H9 (cell line): ENCODE measurements around the gene XRRA1. TPM values are rescaled to one million over a fixed set of nuclear protein-coding genes. Genes with fewer than 3 reads are reported as not detected.
A peak's percentile ranks its signal among the peaks of the same experiment; 100 is the strongest.

Source experiments
- DNase-seq: peaks from one replicate; pipeline ENCODE4 v3.0.0-alpha.2; 2017
- H2AFZ ChIP-seq: one replicate; pipeline ENCODE4 v1.6.1; 2013; ENCODE audit warnings: mild to moderate bottlenecking, low read length, control low read depth, moderate library complexity
- H2AK5ac ChIP-seq: 2 replicates; pipeline ENCODE4 v1.6.1; 2013; ENCODE audit warnings: low read length, control low read depth, mixed read lengths; ENCODE audit not compliant: insufficient read length
- H2BK120ac ChIP-seq: one replicate; pipeline ENCODE4 v1.6.1; 2013; ENCODE audit warnings: low read depth, mild to moderate bottlenecking, low read length, control low read depth, inconsistent platforms; ENCODE audit not compliant: poor library complexity, severe bottlenecking
- H2BK12ac ChIP-seq: 2 replicates; pipeline ENCODE4 v1.6.1; 2013; ENCODE audit warnings: low read length, control low read depth, mixed read lengths, low read depth; ENCODE audit not compliant: insufficient read length
- H2BK15ac ChIP-seq: 2 replicates; pipeline ENCODE4 v1.6.1; 2013; ENCODE audit warnings: low read depth, low read length, control low read depth
- H2BK20ac ChIP-seq: one replicate; pipeline ENCODE4 v1.6.1; 2013; ENCODE audit warnings: low read depth, mild to moderate bottlenecking, low read length, control low read depth, inconsistent platforms; ENCODE audit not compliant: poor library complexity, severe bottlenecking
- H2BK5ac ChIP-seq: 2 replicates; pipeline ENCODE4 v1.6.1; 2013; ENCODE audit warnings: low read length, control low read depth, mixed read lengths; ENCODE audit not compliant: insufficient read length
- H3K14ac ChIP-seq: 2 replicates; pipeline ENCODE4 v1.6.1; 2013; ENCODE audit warnings: low read length, control low read depth; ENCODE audit not compliant: insufficient read depth
- H3K18ac ChIP-seq: 2 replicates; pipeline ENCODE4 v1.6.1; 2013; ENCODE audit warnings: low read depth, mild to moderate bottlenecking, mixed read lengths, low read length, control low read depth; ENCODE audit not compliant: insufficient read length
- H3K23ac ChIP-seq: 2 replicates; pipeline ENCODE4 v1.6.1; 2013; ENCODE audit warnings: low read length, control low read depth, mixed read lengths, low read depth; ENCODE audit not compliant: insufficient read length
- H3K23me2 ChIP-seq: 2 replicates; pipeline ENCODE4 v1.6.1; 2013; ENCODE audit warnings: low read depth, mild to moderate bottlenecking, mixed read lengths, low read length, control low read depth; ENCODE audit not compliant: insufficient read length, poor library complexity, severe bottlenecking
- H3K27ac ChIP-seq: 2 replicates; pipeline ENCODE4 v1.5.1; 2013; ENCODE audit warnings: low read length, control low read depth, mixed read lengths, low read depth; ENCODE audit not compliant: insufficient read length
- H3K27me3 ChIP-seq: 2 replicates; pipeline ENCODE4 v1.6.1; 2013; ENCODE audit warnings: low read length, control low read depth, inconsistent platforms; ENCODE audit not compliant: insufficient read depth
- H3K4ac ChIP-seq: 2 replicates; pipeline ENCODE4 v1.6.1; 2013; ENCODE audit warnings: low read depth, mild to moderate bottlenecking, control low read depth, inconsistent platforms, low read length, moderate library complexity
- H3K4me1 ChIP-seq: 2 replicates; pipeline ENCODE4 v1.6.1; 2013; ENCODE audit warnings: low read length, control low read depth, inconsistent platforms; ENCODE audit not compliant: insufficient read depth
- H3K4me2 ChIP-seq: 2 replicates; pipeline ENCODE4 v1.6.1; 2013; ENCODE audit warnings: low read length, control low read depth, mixed read lengths; ENCODE audit not compliant: insufficient read length, insufficient read depth
- H3K56ac ChIP-seq: 2 replicates; pipeline ENCODE4 v1.6.1; 2013; ENCODE audit warnings: low read depth, mild to moderate bottlenecking, mixed read lengths, low read length, control low read depth; ENCODE audit not compliant: insufficient read length
- H3K79me1 ChIP-seq: 2 replicates; pipeline ENCODE4 v1.6.1; 2013; ENCODE audit warnings: low read depth, mild to moderate bottlenecking, moderate library complexity, low read length, control low read depth, inconsistent platforms; ENCODE audit not compliant: insufficient read depth, poor library complexity, severe bottlenecking
- H3K79me2 ChIP-seq: 2 replicates; pipeline ENCODE4 v1.6.1; 2013; ENCODE audit warnings: low read length, control low read depth, inconsistent platforms; ENCODE audit not compliant: insufficient read depth
- H3K9ac ChIP-seq: 2 replicates; pipeline ENCODE4 v1.6.1; 2013; ENCODE audit warnings: low read length, control low read depth, mixed read lengths; ENCODE audit not compliant: insufficient read length; ENCODE audit errors: extremely low read depth
- H3K9me3 ChIP-seq: one replicate; pipeline ENCODE4 v1.6.1; 2013; ENCODE audit warnings: low read depth, low read length, inconsistent platforms; ENCODE audit not compliant: control insufficient read depth
- H3T11ph ChIP-seq: one replicate; pipeline ENCODE4 v1.6.1; 2013; ENCODE audit warnings: mild to moderate bottlenecking, low read length, control low read depth, inconsistent platforms
- H4K20me1 ChIP-seq: one replicate; pipeline ENCODE4 v1.6.1; 2013; ENCODE audit not compliant: control insufficient read depth, insufficient read length, insufficient read depth
- H4K5ac ChIP-seq: 2 replicates; pipeline ENCODE4 v1.6.1; 2013; ENCODE audit warnings: low read depth, mild to moderate bottlenecking, mixed read lengths, low read length, control low read depth; ENCODE audit not compliant: insufficient read length
- H4K8ac ChIP-seq: replicated peaks from 2 replicates; pipeline ENCODE4 v1.6.1; 2013; ENCODE audit warnings: low read length, control low read depth, mixed read lengths, low read depth; ENCODE audit not compliant: insufficient read length
- H4K91ac ChIP-seq: 2 replicates; pipeline ENCODE4 v1.6.1; 2013; ENCODE audit warnings: low read depth, mild to moderate bottlenecking, moderate library complexity, mixed read lengths, low read length, control low read depth; ENCODE audit not compliant: insufficient read length
- H3K27ac Mint-ChIP-seq, 3 experiments: 2 replicates in 2 of 3; 3 replicates in 1 of 3; pipeline ENCODE4 v1.8.0; 2020 to 2021; ENCODE audit warnings: mixed read lengths in 3 of 3, mild to moderate bottlenecking in 1 of 3, moderate library complexity in 1 of 3
- H3K27me3 Mint-ChIP-seq: 2 replicates; pipeline ENCODE4 v1.8.0; 2021; ENCODE audit warnings: low read depth, mild to moderate bottlenecking, moderate library complexity, mixed read lengths
- H3K36me3 Mint-ChIP-seq, 3 experiments: 2 replicates in 2 of 3; 3 replicates in 1 of 3; pipeline ENCODE4 v1.8.0; 2020 to 2021; ENCODE audit warnings: low read depth in 3 of 3, mixed read lengths in 3 of 3; ENCODE audit not compliant: insufficient read depth in 1 of 3
- H3K4me1 Mint-ChIP-seq, 2 experiments: 2 replicates each; pipeline ENCODE4 v1.8.0; 2020; ENCODE audit warnings: mixed read lengths in 2 of 2
- H3K4me3 Mint-ChIP-seq, 2 experiments: 2 replicates in 1 of 2; 3 replicates in 1 of 2; pipeline ENCODE4 v1.8.0; 2020 to 2021; ENCODE audit warnings: mild to moderate bottlenecking in 2 of 2, mixed read lengths in 2 of 2, moderate library complexity in 1 of 2
- H3K9me3 Mint-ChIP-seq, 2 experiments: 2 replicates in 1 of 2; 3 replicates in 1 of 2; pipeline ENCODE4 v1.8.0; 2020; ENCODE audit warnings: mild to moderate bottlenecking in 2 of 2, mixed read lengths in 2 of 2, moderate library complexity in 1 of 2
- CTCF ChIP-seq: fragments of 200-600 bp; sonication (generic); conservative IDR thresholded peaks from 3 replicates; pipeline ENCODE4 v1.8.0; 2021; ENCODE audit warnings: antibody characterized with exemption, mild to moderate bottlenecking
- WGBS: extraction: QIAGEN DNeasy Blood & Tissue Kit; methylation state at CpG from one replicate; pipeline ENCODE4 v1.1.7; 2013; ENCODE audit warnings: missing lambda C conversion rate, low lambda C conversion rate, mixed read lengths; ENCODE audit not compliant: insufficient read length; ENCODE audit errors: extremely low coverage; 5-methylcytosine and 5-hydroxymethylcytosine counted together
- total RNA-seq: library from RNA; stranded (reverse); gene quantifications from 2 replicates; pipeline ENCODE4 v1.2.1, GENCODE V29; 2021

The XRRA1 gene
- total RNA-seq, 1 experiment from 2014 or later, result 4.5 TPM

GRCh38 chr11:74951226-74951625, 2.3 kb upstream of the XRRA1 start:
- Histone ChIP-seq H2BK120ac (no peak overlapping the region), H3K9ac (no peak overlapping the region), H3K4me1 (no peaks in the 10 kb centered on the region), H4K20me1 (no peaks in the 10 kb centered on the region), H3K27ac (no peak overlapping the region), H3K18ac (no peak overlapping the region), H3T11ph (no peak overlapping the region), H3K27me3 (no peaks in the 10 kb centered on the region), H2AK5ac (no peak overlapping the region), H3K14ac (no peak overlapping the region), H2BK15ac (no peak overlapping the region), H3K79me1 (peaks cover 8% of the 10 kb centered on the region), H4K91ac (no peak overlapping the region), H3K56ac (no peak overlapping the region), H4K8ac (no peak overlapping the region), H3K23me2 (peaks cover 5% of the 10 kb centered on the region), H3K9me3 (no peaks in the 10 kb centered on the region), H3K4ac (no peak overlapping the region), H2AFZ (no peak overlapping the region), H4K5ac (no peak overlapping the region), H2BK5ac (no peak overlapping the region), H2BK20ac (no peak overlapping the region), H3K79me2 (peaks cover 23% of the 10 kb centered on the region), H2BK12ac (no peak overlapping the region), H3K23ac (no peak overlapping the region), H3K4me2 (no peak overlapping the region)
- WGBS, result no CpG with 5 or more reads among the region's 8 CpGs
- Mint-ChIP-seq H3K27ac (no peak overlapping the region), H3K27me3 (no peaks in the 10 kb centered on the region), H3K4me3 (peak overlapping the region; percentile 96 to 98; a peak in 3 of 5 replicates), H3K36me3 (peaks cover 0 to 13% (median 6%) of the 10 kb centered on the region in 3 experiments; a peak in 5 of 7 replicates), H3K9me3 (no peaks in the 10 kb centered on the region; a peak in 1 of 5 replicates), H3K4me1 (peaks cover 15 to 16% of the 10 kb centered on the region in 2 experiments)
- no peak for DNase-seq
- no peak for TF ChIP-seq CTCF
